OCI-LY7 (cell line): ENCODE results near the gene ZNF672.
A peak's percentile ranks its signal among the peaks of the same experiment; 100 is the strongest.

Experiments used
- EZH2phosphoT487 ChIP-seq: fragments of 200-600 bp; sonication (generic); IDR thresholded peaks from 2 replicates; pipeline ENCODE4 v1.6.1; 2018; ENCODE audit warnings: low read depth, borderline replicate concordance, mild to moderate bottlenecking, mixed run types, antibody characterized with exemption, low read length, moderate library complexity, mixed read lengths
- TF ChIP-seq, protein P1 (sequence below): fragments of 200-600 bp; sonication (generic); conservative IDR thresholded peaks from 2 replicates; pipeline ENCODE4 v1.5.1; 2014; ENCODE audit warnings: mild to moderate bottlenecking, antibody characterized with exemption, low read length, moderate library complexity, mixed read lengths

DNA sequence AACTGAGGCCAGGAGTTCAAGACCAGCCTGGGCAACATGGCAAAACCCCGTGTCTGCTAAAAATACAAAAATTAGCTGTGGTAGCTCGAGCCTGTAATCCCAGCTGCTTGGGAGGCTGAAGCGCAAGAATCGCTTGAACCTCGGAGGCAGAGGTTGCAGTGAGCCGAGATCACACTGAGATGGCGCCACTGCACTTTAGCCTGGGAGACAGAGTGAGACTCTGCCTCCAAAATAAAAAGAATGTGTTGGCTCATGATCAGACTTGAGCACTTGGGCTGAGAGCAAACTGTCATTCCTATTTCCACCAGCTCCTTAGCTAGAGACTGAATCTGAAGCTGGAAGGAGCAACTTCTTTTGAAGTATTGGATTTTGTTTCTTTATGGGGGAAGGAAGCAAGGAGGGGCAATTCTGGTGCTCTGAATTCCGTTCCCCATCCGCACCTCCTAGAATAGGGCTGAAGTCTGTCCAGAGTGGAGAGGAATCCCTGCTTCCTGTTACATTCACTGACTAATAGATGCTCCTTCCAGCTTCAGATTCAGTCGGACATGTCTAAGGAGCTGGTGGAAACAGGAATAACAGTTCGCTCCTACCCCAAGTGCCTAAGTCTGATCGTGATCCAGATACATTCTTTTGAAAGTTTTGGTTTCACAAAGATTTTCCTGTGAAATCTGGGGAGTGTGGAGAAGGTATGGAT is 3.8 kb downstream of the ZNF672 start:
- TF ChIP-seq, protein P1, sequence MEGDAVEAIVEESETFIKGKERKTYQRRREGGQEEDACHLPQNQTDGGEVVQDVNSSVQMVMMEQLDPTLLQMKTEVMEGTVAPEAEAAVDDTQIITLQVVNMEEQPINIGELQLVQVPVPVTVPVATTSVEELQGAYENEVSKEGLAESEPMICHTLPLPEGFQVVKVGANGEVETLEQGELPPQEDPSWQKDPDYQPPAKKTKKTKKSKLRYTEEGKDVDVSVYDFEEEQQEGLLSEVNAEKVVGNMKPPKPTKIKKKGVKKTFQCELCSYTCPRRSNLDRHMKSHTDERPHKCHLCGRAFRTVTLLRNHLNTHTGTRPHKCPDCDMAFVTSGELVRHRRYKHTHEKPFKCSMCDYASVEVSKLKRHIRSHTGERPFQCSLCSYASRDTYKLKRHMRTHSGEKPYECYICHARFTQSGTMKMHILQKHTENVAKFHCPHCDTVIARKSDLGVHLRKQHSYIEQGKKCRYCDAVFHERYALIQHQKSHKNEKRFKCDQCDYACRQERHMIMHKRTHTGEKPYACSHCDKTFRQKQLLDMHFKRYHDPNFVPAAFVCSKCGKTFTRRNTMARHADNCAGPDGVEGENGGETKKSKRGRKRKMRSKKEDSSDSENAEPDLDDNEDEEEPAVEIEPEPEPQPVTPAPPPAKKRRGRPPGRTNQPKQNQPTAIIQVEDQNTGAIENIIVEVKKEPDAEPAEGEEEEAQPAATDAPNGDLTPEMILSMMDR = peak; percentile 69
- no peak for TF ChIP-seq EZH2phosphoT487
